ENCODE data around the gene APOE.
"Not testable (repeated sequence)": the region's sequence is repeated elsewhere in the genome, so short reads cannot be mapped to it uniquely, and the experiment has no call there.

The APOE gene

GRCh38 chr19:44909775-44910174, 4.2 kb downstream of the APOE start:
- DNase-seq (ENCODE audit: low read depth) = no peak

GRCh38 chr19:44911896-44912295, 6.3 kb downstream of the APOE start:
- not testable (repeated sequence) for DNase-seq (ENCODE audit: low read depth)

GRCh38 chr19:44912854-44913253, 7.3 kb downstream of the APOE start:
- DNase-seq (ENCODE audit: low read depth) = no peak

DNA sequence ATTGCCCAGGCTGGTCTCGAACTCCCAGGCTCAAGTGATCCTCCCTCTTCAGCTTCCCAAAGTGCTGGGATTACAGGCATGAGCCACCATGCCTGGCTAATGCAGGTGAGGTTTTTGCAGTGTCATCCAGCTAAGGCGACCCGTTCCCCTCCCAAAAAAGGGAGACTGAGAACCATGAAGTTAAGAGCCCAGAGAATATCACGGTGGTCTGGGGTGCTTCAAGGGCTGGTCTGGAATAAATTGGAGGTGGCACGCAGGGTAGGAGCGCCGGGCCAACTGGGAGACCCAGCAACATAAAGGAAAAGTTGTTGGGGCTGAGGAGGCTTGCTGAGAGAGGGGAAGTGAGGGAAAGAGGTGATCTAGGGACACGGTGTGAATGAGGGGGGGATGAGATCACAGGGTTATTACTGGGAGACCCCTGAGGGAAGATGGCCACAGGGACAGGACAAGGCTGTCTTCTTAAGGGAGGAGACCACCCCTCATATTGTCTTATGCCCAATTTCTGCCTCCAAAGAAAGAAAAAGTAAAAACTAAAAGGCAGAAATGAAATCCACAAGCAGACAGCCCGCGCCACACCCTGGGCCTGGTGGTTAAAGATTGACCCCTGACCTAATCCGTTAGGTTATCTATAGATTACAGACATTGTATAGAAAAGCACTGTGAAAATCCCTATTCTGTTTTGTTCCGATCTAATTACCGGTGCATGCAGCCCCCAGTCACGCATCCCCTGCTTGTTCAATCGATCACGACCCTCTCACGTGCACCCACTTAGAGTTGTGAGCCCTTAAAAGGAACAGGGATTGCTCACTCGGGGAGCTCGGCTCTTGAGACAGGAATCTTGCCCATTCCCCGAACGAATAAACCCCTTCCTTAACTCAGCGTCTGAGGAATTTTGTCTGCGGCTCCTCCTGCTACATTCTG, 8.2 kb downstream of the APOE start:
- DNase-seq (ENCODE audit: low read depth) = not testable (repeated sequence)

DNA sequence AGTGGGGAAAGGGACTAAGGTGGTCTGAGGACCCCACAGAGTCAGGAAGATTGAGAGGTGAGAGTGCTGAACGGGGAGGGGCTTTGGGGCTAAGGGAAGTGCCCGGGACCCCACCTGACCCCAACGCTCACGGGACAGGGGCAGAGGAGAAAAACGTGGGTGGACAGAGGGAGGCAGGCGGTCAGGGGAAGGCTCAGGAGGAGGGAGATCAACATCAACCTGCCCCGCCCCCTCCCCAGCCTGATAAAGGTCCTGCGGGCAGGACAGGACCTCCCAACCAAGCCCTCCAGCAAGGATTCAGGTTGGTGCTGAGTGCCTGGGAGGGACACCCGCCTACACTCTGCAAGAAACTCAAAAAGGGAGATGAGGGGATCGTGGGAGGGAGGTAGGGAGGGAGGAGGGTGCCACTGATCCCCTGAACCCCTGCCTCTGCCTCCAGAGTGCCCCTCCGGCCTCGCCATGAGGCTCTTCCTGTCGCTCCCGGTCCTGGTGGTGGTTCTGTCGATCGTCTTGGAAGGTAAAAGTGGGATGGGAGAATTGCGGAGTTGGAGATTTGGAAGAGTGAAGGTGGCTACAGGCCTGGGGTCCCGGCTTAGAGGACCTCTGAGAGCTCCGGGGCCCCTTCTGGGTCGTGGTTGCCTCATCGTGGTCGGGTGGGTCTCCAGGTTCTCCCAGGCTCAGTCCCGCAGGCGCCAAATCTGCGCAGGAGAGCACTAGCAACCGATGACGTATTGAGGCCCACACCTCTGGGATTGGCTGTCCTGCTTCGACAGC, 9.0 kb downstream of the APOE start, which contains the start of gene APOC1:
Gene APOC1 (plus strand): TSS at position 176 of the 774 bp plus-strand sequence. CDS start 284 bp downstream, at position 460.
- peak; percentile 57 for DNase-seq (ENCODE audit: low read depth)

DNA sequence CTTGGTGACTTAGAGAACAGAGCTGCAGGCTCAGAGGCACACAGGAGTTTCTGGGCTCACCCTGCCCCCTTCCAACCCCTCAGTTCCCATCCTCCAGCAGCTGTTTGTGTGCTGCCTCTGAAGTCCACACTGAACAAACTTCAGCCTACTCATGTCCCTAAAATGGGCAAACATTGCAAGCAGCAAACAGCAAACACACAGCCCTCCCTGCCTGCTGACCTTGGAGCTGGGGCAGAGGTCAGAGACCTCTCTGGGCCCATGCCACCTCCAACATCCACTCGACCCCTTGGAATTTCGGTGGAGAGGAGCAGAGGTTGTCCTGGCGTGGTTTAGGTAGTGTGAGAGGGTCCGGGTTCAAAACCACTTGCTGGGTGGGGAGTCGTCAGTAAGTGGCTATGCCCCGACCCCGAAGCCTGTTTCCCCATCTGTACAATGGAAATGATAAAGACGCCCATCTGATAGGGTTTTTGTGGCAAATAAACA, 18.7 kb downstream of the APOE start:
- DNase-seq (ENCODE audit: low read depth) = no peak

GRCh38 chr19:44925114-44925891, 19.7 kb downstream of the APOE start:
- DNase-seq (ENCODE audit: low read depth) = no peak

DNA sequence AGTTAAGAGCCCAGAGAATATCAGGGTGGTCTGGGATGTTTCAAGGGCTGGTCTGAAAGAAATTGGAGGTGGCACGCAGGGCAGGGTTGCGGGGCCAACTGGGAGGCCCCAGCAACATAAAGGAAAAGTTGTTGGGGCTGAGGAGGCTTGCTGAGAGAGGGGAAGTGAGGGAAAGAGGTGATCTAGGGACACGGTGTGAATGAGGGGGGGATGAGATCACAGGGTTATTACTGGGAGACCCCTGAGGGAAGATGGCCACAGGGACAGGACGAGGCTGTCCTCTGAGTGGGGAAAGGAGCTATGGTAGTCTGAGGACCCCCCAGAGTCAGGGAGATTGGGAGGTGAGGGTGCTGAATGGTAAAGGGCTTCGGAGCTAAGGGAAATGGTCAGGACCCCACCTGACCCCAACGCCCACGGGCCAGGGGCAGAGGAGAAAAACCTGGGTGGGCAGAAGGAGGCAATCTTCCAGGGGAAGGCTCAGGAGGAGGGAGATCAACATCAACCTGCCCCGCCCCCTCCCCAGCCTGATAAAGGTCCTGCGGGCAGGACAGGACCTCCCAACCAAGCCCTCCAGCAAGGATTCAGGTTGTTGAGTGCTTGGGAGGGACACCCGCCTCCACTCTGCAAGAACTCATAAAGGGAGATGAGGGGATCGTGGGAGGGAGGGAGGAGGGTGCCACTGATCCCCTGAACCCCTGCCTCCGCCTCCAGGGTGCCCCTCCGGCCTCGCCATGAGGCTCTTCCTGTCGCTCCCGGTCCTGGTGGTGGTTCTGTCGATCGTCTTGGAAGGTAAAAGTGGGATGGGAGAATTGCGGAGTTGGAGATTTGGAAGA, 20.9 kb downstream of the APOE start:
- not testable (repeated sequence) for DNase-seq (ENCODE audit: low read depth)

DNA sequence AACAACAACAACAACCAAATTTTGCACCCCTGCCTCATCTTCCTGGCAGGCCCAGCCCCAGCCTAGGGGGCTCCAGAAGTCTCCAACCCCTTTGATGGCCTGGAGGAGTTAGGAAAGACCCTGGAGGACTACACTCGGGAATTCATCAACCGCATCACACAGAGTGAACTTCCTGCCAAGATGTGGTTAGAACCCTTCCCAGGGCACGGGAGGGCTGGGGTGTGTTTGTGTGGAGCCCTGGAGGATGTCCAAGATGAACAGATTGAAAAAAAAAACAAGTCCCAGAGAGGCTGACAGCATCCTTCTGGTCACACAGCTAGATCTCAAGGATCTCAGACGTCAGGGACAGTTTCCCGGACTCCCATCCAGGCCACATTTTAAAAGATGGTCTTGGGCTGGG, 22.1 kb downstream of the APOE start:
- no peak for DNase-seq (ENCODE audit: low read depth)

DNA sequence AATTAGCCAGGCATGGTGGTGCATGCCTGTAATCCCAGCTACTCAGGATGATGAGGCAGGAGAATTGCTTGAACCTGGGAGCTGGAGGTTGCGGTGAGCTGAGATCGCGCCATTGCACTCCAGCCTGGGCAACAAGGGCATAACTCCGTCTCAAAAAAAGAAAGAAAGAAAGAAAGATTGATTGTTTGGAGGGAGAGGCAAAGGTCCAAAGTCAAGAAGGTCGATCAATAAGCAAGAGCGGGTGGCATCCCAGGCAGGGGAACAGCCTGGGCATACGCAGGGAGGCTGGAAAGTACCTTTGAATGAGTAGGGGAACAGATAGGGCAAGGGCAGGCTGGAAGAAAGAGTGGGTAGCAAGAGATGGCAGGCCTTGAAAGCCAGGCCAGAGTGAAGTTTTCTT, 24.5 kb downstream of the APOE start:
- DNase-seq (ENCODE audit: low read depth) = no peak

GRCh38 chr19:44931541-44931940, 25.9 kb downstream of the APOE start:
- no peak for DNase-seq (ENCODE audit: low read depth)

- no peak for DNase-seq (ENCODE audit: low read depth)
Measured at GRCh38 chr19:44939668-44940067, 34.1 kb downstream of the APOE start.

DNA sequence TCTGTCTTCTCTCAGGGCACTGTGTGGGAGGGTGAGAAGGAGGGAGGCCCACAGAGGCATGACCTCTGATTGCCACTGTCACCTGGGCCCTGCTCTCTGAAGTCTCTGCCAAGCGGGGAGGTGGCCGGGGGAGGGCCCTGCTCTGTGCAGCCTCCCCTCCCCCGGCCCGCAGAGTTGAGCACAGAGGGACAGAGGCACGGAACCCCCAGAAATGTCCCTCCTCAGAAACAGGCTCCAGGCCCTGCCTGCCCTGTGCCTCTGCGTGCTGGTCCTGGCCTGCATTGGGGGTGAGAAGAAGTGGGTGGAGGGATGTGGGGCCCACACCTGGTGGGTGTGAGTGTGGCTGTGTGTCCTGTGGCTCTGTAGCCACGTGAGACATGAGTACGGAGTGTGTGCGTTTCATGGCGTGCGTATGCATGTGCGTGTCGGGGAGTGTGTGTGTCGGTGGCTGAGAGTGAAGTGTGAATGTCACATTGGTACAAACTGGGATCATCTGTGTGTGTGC, 36.5 kb downstream of the APOE start, which contains the start of gene APOC4:
Gene APOC4 (plus strand): TSS at position 171 of the 505 bp plus-strand sequence. CDS start 41 bp downstream, at position 212.
- no peak for DNase-seq (ENCODE audit: low read depth)

GRCh38 chr19:44943801-44944249, 38.2 kb downstream of the APOE start:
- DNase-seq (ENCODE audit: low read depth) = no peak

DNA sequence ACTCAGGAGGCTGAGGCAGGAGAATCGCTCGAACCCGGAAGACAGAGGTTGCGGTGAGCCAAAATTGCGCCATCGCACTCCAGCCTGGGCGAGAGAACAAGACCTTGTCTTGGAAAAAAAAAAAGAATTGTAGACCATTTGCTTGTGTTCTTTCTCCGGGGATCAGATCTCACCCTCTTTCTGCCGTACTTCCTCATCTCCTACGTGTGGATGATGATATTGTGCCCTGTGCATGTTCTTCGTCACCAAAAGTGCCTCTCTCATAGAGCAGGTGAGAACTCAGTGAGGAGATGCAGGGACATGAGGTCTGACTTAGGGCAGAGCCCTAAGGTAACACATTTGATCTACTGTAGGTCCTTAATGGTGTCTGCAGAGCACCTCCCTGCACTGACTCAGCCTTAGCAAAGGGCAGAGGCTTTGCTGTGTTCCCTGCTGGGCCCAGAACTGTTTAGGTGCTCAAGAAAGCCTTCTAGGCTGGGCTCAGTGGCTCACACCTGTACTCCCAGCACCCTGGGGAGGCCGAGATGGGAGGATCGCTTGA, 41.5 kb downstream of the APOE start:
- DNase-seq (ENCODE audit: low read depth) = no peak

- DNase-seq (ENCODE audit: low read depth) = no peak
Measured at GRCh38 chr19:44948237-44948636, 42.6 kb downstream of the APOE start.

DNA sequence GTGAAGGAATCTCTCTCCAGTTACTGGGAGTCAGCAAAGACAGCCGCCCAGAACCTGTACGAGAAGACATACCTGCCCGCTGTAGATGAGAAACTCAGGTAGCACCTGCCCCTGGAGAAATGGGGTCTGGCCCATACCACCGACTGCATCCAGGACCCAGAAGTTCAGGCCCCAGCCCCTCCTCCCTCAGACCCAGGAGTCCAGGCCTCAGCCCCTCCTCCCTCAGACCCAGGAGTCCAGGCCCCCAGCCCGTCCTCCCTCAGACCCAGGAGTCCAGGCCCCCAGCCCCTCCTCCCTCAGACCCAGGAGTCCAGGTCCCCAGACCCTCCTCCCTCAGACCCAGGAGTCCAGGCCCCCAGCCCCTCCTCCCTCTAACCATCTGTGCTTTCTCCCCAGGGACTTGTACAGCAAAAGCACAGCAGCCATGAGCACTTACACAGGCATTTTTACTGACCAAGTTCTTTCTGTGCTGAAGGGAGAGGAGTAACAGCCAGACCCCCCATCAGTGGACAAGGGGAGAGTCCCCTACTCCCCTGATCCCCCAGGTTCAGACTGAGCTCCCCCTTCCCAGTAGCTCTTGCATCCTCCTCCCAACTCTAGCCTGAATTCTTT, 43.3 kb downstream of the APOE start:
- DNase-seq (ENCODE audit: low read depth) = no peak

GRCh38 chr19:44949550-44949949, 44.0 kb downstream of the APOE start:
- no peak for DNase-seq (ENCODE audit: low read depth)

DNA sequence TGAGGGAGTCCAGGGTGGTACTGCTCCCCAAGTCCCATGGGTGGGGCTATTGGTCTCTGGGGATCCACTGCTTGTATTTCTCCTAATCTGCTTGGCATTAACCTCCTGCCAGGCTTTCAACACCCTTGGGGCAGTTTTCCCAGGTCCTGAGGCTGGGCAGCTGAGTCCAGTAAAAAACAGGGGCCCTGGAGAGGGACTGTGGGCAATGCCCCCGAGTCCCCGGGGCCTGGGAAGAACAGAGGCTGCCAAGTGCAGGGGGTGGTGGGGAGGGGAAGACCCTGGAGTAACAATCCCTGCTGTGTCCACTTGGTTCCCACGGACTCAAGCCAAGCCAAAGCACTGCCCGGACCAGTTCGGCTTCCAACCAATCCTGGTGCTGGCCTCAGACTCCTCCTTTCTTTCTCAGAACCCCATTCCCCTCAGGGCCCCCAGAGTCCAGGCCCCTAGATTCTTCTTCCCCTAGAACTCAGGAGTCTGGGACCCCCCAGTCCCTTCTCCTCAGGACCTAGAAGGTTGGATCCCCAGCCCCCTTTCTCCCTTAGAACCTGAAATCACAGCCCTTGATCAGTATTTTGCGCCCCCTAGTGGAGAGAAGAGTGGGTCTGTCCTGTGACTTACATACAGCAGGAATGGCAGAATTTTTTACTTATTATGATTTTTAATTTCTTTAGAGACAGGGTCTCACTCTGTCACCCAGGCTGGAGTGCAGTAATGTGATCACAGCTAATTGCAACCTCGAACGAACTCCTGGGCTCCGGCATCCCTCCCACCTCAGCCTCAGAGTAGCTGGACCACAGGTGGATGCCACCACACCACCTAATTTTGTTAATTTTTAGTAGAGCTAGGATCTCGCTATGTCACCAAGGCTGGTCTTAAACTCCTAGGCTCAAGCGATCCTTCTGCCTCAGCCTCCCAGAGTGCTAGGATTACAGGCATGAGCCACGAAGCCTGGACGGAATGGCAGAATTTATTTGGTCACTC, 45.9 kb downstream of the APOE start:
- DNase-seq (ENCODE audit: low read depth) = peak; percentile 46
